ENCODE measurements around the gene VEPH1.

- TF ChIP-seq CTCF (IDR thresholded peaks at IDR 0.05) (no peak), POLR2A (IDR thresholded peaks at IDR 0.05) (no peak)
Observed at GRCh38 chr3:157354254-157354653, 149.0 kb downstream of the VEPH1 start.
